IgD-negative memory B cell (primary cell): ENCODE results near the gene OR2S2. TPM values are rescaled to one million over a fixed set of nuclear protein-coding genes. Genes with fewer than 3 reads are reported as not detected.

Source experiments
- H3K27ac Mint-ChIP-seq, 3 donors: one replicate each; pipeline ENCODE4 v1.8.0; 2020 to 2022; ENCODE audit warnings: mild to moderate bottlenecking in 3 of 3, mixed read lengths in 3 of 3, moderate library complexity in 1 of 3
- H3K27me3 Mint-ChIP-seq: one replicate; pipeline ENCODE4 v1.8.0; 2021; ENCODE audit warnings: mixed read lengths
- H3K36me3 Mint-ChIP-seq: one replicate; pipeline ENCODE4 v1.8.0; 2020; ENCODE audit warnings: mild to moderate bottlenecking, mixed read lengths
- H3K4me1 Mint-ChIP-seq, 3 donors: one replicate each; pipeline ENCODE4 v1.8.0; 2020 to 2022; ENCODE audit warnings: mixed read lengths in 3 of 3, mild to moderate bottlenecking in 1 of 3
- H3K4me3 Mint-ChIP-seq, 4 donors: one replicate each; pipeline ENCODE4 v1.8.0; 2020 to 2022; ENCODE audit warnings: mild to moderate bottlenecking in 4 of 4, mixed read lengths in 4 of 4, moderate library complexity in 3 of 4
- H3K9me3 Mint-ChIP-seq, 3 donors: one replicate each; pipeline ENCODE4 v1.8.0; 2020 to 2021; ENCODE audit warnings: mixed read lengths in 3 of 3, mild to moderate bottlenecking in 1 of 3
- polyA plus RNA-seq: library from polyadenylated mRNA; unstranded; fragments of 300-500 nt; fragmentation: Illumina TruSeq; gene quantifications from one replicate; pipeline ENCODE4 v1.2.3, GENCODE V29; 2021

Gene OR2S2
- polyA plus RNA-seq, 1 donor from 2014 or later, result not detected

GRCh38 chr9:35980289-35981011 lies 22.5 kb upstream of the OR2S2 start:
- H3K9me3 Mint-ChIP-seq, result peaks cover 7 to 10% (median 9%) of the 10 kb centered on the region in 3 donors
- H3K36me3 Mint-ChIP-seq, result peaks cover 2% of the 10 kb centered on the region
- peaks cover 38% of the 10 kb centered on the region for H3K27me3 Mint-ChIP-seq
- H3K27ac Mint-ChIP-seq, result no peak overlapping the region
- no peak overlapping the region for H3K4me3 Mint-ChIP-seq
- H3K4me1 Mint-ChIP-seq, result peaks cover 0 to 5% (median 5%) of the 10 kb centered on the region in 3 donors

GRCh38 chr9:35978792-35979191 lies 20.8 kb upstream of the OR2S2 start:
- Mint-ChIP-seq H3K4me1 (peaks cover 0 to 5% (median 5%) of the 10 kb centered on the region in 3 donors), H3K27ac (no peak overlapping the region), H3K36me3 (peaks cover 8% of the 10 kb centered on the region), H3K9me3 (peaks cover 12 to 26% (median 19%) of the 10 kb centered on the region in 3 donors), H3K4me3 (no peak overlapping the region), H3K27me3 (peaks cover 38% of the 10 kb centered on the region)

- peak overlapping the region in 1 of 4 donors; percentile 46 for H3K4me3 Mint-ChIP-seq
- H3K36me3 Mint-ChIP-seq, result peaks cover 6% of the 10 kb centered on the region
- H3K9me3 Mint-ChIP-seq, result peaks cover 12 to 35% (median 20%) of the 10 kb centered on the region in 3 donors
- peaks cover 0 to 10% (median 8%) of the 10 kb centered on the region in 3 donors for H3K4me1 Mint-ChIP-seq
- no peak overlapping the region for H3K27ac Mint-ChIP-seq
- peaks cover 38% of the 10 kb centered on the region for H3K27me3 Mint-ChIP-seq
Observed at GRCh38 chr9:35976726-35977125, 18.8 kb upstream of the OR2S2 start.

- peaks cover 32% of the 10 kb centered on the region for H3K27me3 Mint-ChIP-seq
Observed at GRCh38 chr9:35974800-35975199, 16.8 kb upstream of the OR2S2 start.

GRCh38 chr9:35972093-35972492 lies 14.1 kb upstream of the OR2S2 start:
- Mint-ChIP-seq H3K9me3 (peaks cover 11 to 35% (median 20%) of the 10 kb centered on the region in 3 donors), H3K27ac (no peak overlapping the region), H3K27me3 (peaks cover 33% of the 10 kb centered on the region), H3K4me3 (no peak overlapping the region), H3K36me3 (peaks cover 8% of the 10 kb centered on the region), H3K4me1 (peaks cover 0 to 9% (median 7%) of the 10 kb centered on the region in 3 donors)

More at GRCh38 chr9:35974800-35975199, 16.8 kb upstream of the OR2S2 start:
- Mint-ChIP-seq H3K36me3 (peaks cover 8% of the 10 kb centered on the region), H3K4me3 (peak overlapping the region in 2 of 4 donors; percentile 13 to 71), H3K9me3 (peaks cover 12 to 35% (median 20%) of the 10 kb centered on the region in 3 donors), H3K4me1 (peaks cover 0 to 10% (median 8%) of the 10 kb centered on the region in 3 donors), H3K27ac (no peak overlapping the region)

GRCh38 chr9:35967042-35967441 lies 9.1 kb upstream of the OR2S2 start:
- H3K4me3 Mint-ChIP-seq, result no peak overlapping the region
- no peaks in the 10 kb centered on the region for H3K9me3 Mint-ChIP-seq
- H3K4me1 Mint-ChIP-seq, result no peaks in the 10 kb centered on the region
- no peak overlapping the region for H3K27ac Mint-ChIP-seq
- H3K27me3 Mint-ChIP-seq, result peaks cover 11% of the 10 kb centered on the region
- H3K36me3 Mint-ChIP-seq, result peaks cover 2% of the 10 kb centered on the region

GRCh38 chr9:35966433-35966832 lies 8.5 kb upstream of the OR2S2 start:
- no peak overlapping the region for H3K27ac Mint-ChIP-seq
- no peak overlapping the region for H3K4me3 Mint-ChIP-seq
- H3K36me3 Mint-ChIP-seq, result peaks cover 2% of the 10 kb centered on the region
- no peaks in the 10 kb centered on the region for H3K4me1 Mint-ChIP-seq
- H3K27me3 Mint-ChIP-seq, result peaks cover 6% of the 10 kb centered on the region
- H3K9me3 Mint-ChIP-seq, result no peaks in the 10 kb centered on the region

GRCh38 chr9:35965011-35965410 lies 7.1 kb upstream of the OR2S2 start:
- Mint-ChIP-seq H3K27ac (no peak overlapping the region), H3K4me1 (no peaks in the 10 kb centered on the region), H3K27me3 (peaks cover 2% of the 10 kb centered on the region), H3K36me3 (no peaks in the 10 kb centered on the region), H3K9me3 (no peaks in the 10 kb centered on the region), H3K4me3 (no peak overlapping the region)

- H3K36me3 Mint-ChIP-seq, result no peaks in the 10 kb centered on the region
- H3K9me3 Mint-ChIP-seq, result no peaks in the 10 kb centered on the region
- H3K27me3 Mint-ChIP-seq, result peaks cover 8% of the 10 kb centered on the region
- no peaks in the 10 kb centered on the region for H3K4me1 Mint-ChIP-seq
- H3K4me3 Mint-ChIP-seq, result no peak overlapping the region
- no peak overlapping the region for H3K27ac Mint-ChIP-seq
Observed at GRCh38 chr9:35962126-35962906, 4.4 kb upstream of the OR2S2 start.

GRCh38 chr9:35960039-35960655 lies 2.2 kb upstream of the OR2S2 start:
- Mint-ChIP-seq H3K27me3 (peaks cover 15% of the 10 kb centered on the region), H3K4me3 (no peak overlapping the region), H3K9me3 (no peaks in the 10 kb centered on the region), H3K36me3 (no peaks in the 10 kb centered on the region), H3K4me1 (no peaks in the 10 kb centered on the region), H3K27ac (no peak overlapping the region)

- Mint-ChIP-seq H3K27ac (no peak overlapping the region), H3K36me3 (no peaks in the 10 kb centered on the region), H3K4me3 (no peak overlapping the region), H3K9me3 (no peaks in the 10 kb centered on the region), H3K27me3 (peaks cover 19% of the 10 kb centered on the region), H3K4me1 (no peaks in the 10 kb centered on the region)
Observed at GRCh38 chr9:35956651-35957050, 1.3 kb downstream of the OR2S2 start.

- Mint-ChIP-seq H3K9me3 (no peaks in the 10 kb centered on the region), H3K27me3 (peaks cover 22% of the 10 kb centered on the region), H3K27ac (no peak overlapping the region), H3K4me1 (no peaks in the 10 kb centered on the region), H3K4me3 (no peak overlapping the region), H3K36me3 (no peaks in the 10 kb centered on the region)
Observed at GRCh38 chr9:35954942-35955546, 2.9 kb downstream of the OR2S2 start.

GRCh38 chr9:35952526-35953191 lies 5.3 kb downstream of the OR2S2 start:
- Mint-ChIP-seq H3K4me3 (no peak overlapping the region), H3K27ac (no peak overlapping the region)

GRCh38 chr9:35951736-35952135 lies 6.2 kb downstream of the OR2S2 start:
- H3K27ac Mint-ChIP-seq, result no peak overlapping the region
- H3K4me1 Mint-ChIP-seq, result no peaks in the 10 kb centered on the region
- no peaks in the 10 kb centered on the region for H3K36me3 Mint-ChIP-seq
- H3K9me3 Mint-ChIP-seq, result no peaks in the 10 kb centered on the region
- no peak overlapping the region for H3K4me3 Mint-ChIP-seq
- H3K27me3 Mint-ChIP-seq, result peaks cover 18% of the 10 kb centered on the region

More at GRCh38 chr9:35952526-35953191, 5.3 kb downstream of the OR2S2 start:
- Mint-ChIP-seq H3K4me1 (no peaks in the 10 kb centered on the region), H3K9me3 (no peaks in the 10 kb centered on the region), H3K36me3 (no peaks in the 10 kb centered on the region), H3K27me3 (peaks cover 24% of the 10 kb centered on the region)
